H1 (cell line): ENCODE data around the gene IFITM2. TPM values are rescaled to one million over a fixed set of nuclear protein-coding genes. Genes with fewer than 3 reads are reported as not detected.

Experiments used
- BCL11A ChIP-seq, 2 experiments: IDR thresholded peaks; one replicate each; pipeline ENCODE4 v1.6.1; 2011; ENCODE audit warnings: low read depth in 2 of 2, low read length in 2 of 2, mild to moderate bottlenecking in 2 of 2
- CBX8 ChIP-seq: fragments of 300-800, 300-1000 bp; sonication (generic); IDR thresholded peaks from 2 replicates; pipeline ENCODE4 v1.7.1; 2016; ENCODE audit warnings: low read depth, low read length, borderline replicate concordance
- CTBP2 ChIP-seq: IDR thresholded peaks from 2 replicates; pipeline ENCODE4 v1.7.0; 2011; ENCODE audit warnings: borderline replicate concordance, mild to moderate bottlenecking, moderate library complexity, mixed read lengths, low read length; ENCODE audit not compliant: insufficient read depth, insufficient read length
- polyA plus RNA-seq, 7 experiments: library from polyadenylated mRNA; depleted of rRNA in 3 of 7; stranded (reverse) in 5 of 7; unstranded in 2 of 7; fragments of >200 nt in 5 of 7; fragments of 200-250 nt in 2 of 7; gene quantifications; 1 replicate in 5 of 7; 2 replicates in 1 of 7; 4 replicates in 1 of 7; pipeline versions ENCODE4 v1.2.1 to v1.2.3, GENCODE V29; 2011 to 2013; ENCODE audit warnings: missing spikeins in 2 of 7, mixed read lengths in 2 of 7
- total RNA-seq: library from RNA; stranded (reverse); fragmentation: NEBNext Ultra II Directional; extraction: Animal tissue kit (Norgen Biotek cat#: 25700); gene quantifications from 2 replicates; pipeline ENCODE4 v1.2.1, GENCODE V29; 2021

The IFITM2 gene
- total and polyA plus RNA-seq, 2 of the 8 experiments (the other 6 are each of a cell fraction or from before 2014, with no cell fraction given): 399 to 764 TPM

DNA sequence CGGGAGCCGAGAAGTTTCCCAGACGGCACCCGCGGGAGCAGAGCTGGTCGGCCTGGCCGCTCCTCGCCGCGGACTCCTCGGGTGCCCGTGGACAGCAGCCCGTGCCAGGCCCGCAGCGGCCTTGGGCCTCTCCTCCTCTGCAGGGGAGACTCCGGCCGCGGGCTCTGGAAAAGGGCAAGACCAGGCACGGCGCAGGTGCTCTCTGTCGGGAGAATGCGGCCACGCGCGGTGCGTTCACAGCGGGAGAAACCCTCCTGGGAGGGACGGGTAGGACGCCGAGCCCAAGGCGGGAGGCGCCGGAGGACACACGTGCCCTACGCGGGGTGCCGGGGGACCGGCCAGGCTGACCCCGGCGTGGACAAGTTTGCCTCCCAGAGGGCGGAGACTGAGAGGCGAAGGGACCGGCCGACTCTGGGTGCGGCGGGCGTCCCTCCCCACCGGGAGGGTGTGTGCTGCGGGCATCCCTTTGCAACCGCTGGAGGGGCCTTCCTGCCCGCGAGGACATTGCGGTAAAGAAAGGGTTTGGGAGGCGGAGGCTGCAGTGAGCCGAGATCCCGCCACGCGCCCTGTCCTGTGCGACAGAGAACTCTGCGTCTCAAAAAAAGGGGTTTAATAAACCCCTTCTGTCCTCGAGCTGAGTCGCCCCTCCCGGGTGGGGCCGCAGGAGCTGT is 8.6 kb downstream of the IFITM2 start (continued):
- TF ChIP-seq BCL11A (IDR thresholded peaks at IDR 0.05; ENCODE audit: low read depth in 2 of 2, low read length in 2 of 2) (no peak), CTBP2 (peak; percentile 19), CBX8 (no peak)
